Fibroblast of pulmonary artery (primary cell): ENCODE measurements around the gene MICAL2.

Experiments
- DNase-seq: peaks from one replicate; pipeline ENCODE4 v3.0.0-alpha.2; 2010; ENCODE audit warnings: low read depth
- H3K4me3 ChIP-seq: replicated peaks from 2 replicates; pipeline ENCODE4 v1.5.1; 2011; ENCODE audit warnings: low read depth, mild to moderate bottlenecking, control low read depth, low read length, moderate library complexity
- TF ChIP-seq, protein P1 (sequence below): IDR thresholded peaks from 2 replicates; pipeline ENCODE4 v1.5.1; 2011; ENCODE audit warnings: mild to moderate bottlenecking, control low read depth, low read length, inconsistent platforms; ENCODE audit errors: missing control alignments

The MICAL2 gene

DNA sequence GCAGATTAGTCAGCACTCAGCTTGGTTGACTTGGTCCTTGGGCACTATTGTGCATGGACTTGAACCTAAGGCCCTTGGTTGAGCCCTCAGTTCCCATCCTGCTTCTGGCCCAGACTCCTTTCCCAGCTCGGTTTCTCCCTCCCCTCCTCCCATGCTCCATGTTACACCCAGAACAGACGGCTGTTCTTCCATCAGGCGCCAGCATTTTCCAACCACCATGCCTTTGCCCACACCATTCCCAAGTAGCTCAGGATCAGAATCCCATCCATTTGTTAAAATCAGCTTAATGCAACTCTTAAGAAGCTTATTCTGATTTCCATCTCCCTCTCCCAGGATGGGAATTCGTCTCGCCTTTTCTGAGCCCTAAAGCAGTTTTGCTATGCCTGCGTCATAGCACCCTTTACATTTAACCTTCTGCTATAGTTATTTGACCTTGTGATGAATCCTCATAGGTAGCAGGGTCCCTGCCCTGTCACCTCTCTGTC lies 110.7 kb downstream of the MICAL2 start:
- H3K4me3 ChIP-seq, result no peak overlapping the region
- TF ChIP-seq, protein P1, sequence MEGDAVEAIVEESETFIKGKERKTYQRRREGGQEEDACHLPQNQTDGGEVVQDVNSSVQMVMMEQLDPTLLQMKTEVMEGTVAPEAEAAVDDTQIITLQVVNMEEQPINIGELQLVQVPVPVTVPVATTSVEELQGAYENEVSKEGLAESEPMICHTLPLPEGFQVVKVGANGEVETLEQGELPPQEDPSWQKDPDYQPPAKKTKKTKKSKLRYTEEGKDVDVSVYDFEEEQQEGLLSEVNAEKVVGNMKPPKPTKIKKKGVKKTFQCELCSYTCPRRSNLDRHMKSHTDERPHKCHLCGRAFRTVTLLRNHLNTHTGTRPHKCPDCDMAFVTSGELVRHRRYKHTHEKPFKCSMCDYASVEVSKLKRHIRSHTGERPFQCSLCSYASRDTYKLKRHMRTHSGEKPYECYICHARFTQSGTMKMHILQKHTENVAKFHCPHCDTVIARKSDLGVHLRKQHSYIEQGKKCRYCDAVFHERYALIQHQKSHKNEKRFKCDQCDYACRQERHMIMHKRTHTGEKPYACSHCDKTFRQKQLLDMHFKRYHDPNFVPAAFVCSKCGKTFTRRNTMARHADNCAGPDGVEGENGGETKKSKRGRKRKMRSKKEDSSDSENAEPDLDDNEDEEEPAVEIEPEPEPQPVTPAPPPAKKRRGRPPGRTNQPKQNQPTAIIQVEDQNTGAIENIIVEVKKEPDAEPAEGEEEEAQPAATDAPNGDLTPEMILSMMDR, result no peak
- DNase-seq, result no peak

DNA sequence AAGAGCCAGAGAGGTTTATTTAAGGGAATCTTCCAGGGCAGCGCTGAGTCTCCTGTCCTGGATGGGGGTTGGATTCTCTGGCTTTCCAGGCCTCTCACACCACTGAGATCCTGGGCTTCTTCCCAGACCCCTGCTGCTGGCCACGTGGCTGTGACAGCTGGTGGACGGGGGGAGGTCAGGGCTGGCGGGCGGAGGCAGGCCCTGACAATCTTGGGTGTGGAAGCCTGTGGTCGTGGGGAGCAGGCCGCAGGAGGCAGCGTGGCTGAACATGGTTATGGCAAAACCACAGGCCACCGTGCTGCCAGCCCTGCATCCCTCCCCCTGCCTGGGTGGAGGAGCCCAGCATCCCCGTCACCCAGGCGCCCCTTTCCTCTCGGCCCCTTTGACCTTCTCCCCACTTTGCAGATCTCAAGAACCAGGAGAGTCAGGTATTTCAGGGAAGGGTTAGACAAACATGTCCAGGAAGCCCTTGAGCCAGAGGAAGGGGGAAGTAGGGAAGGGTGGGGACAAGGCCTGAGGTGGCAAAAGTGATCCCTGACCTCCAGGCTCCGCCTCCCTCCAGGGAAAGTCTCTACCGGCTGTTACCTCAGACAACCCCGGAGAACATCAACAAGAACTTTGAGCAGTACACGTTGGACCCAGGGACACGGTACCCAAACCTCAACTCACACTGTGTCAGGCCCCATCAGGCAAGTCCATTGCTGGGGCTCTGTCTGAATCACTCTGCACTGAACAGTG lies 111.8 kb downstream of the MICAL2 start:
- DNase-seq, result no peak
- TF ChIP-seq, protein P1, result no peak
- H3K4me3 ChIP-seq, result no peak overlapping the region

DNA sequence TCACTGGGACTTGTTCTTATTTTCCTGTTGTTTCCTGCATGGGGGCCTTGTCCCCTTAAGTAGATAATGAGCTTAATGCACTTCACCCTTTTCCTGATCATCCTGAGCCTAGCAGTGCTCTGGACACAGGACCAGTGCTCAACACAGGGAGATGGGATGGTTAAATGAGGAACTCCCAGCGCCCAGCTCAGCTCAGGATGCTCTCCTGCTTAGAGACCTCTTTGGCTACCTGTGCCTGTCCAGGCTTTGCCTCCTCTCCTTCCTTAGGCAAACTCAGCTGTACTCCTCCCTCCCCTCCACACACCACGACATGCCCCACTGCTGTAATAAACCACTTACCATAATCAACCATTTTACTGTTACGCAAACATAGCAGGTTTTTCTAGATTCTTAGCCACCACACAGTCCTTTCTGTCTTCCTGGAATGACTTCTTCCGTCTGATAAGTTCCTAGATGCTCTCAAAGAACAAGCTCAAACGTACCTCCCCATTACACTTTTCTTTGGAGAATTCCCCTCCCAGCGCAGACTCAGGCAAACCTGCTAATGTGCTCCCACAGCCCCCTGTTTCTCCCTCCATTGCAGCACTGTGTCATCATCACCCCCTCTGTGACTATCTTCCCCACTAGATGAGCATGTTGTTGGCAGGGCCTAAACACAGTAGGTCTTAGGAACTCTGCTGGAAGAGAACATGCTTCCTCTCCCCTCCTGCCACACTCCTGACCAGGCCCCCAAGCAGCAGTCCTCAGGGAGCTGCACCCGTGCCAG lies 113.6 kb downstream of the MICAL2 start:
- H3K4me3 ChIP-seq, result no peak overlapping the region
- TF ChIP-seq, protein P1, result no peak

DNA sequence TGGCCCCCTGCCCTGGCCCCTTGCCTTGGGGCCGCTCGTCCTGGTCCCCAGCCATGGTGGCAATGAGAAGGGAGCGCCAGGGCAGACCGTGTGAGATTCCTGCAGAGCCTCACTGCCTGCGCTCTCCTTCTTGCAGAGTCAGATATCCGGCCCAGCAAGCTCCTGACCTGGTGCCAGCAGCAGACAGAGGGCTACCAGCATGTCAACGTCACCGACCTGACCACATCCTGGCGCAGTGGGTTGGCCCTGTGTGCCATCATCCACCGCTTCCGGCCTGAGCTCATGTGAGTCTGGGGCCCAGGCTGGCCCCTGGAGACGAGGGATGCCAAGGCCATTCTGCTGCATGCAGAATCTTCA lies 114.1 kb downstream of the MICAL2 start:
- TF ChIP-seq, protein P1, result no peak
- no peak overlapping the region for H3K4me3 ChIP-seq
- peak; percentile 94 for DNase-seq

More for the DNA sequence above, 113.6 kb downstream of the MICAL2 start:
- no peak for DNase-seq

GRCh38 chr11:12225046-12225739 lies 114.8 kb downstream of the MICAL2 start:
- H3K4me3 ChIP-seq, result no peak overlapping the region
- TF ChIP-seq, protein P1, result no peak
- no peak for DNase-seq

- H3K4me3 ChIP-seq, result no peak overlapping the region
- no peak for DNase-seq
- TF ChIP-seq, protein P1, result no peak
These were observed 115.7 kb downstream of the MICAL2 start for GRCh38 chr11:12226093-12226492.
